NB4 (cell line): Measurements from ENCODE around the gene PTGIS.

Source experiments
- CTCF ChIP-seq: IDR thresholded peaks from one replicate; pipeline ENCODE4 v1.5.1; 2012; ENCODE audit warnings: low read depth, low read length
- MAX ChIP-seq: IDR thresholded peaks from 2 replicates; pipeline ENCODE4 v1.6.1; 2011; ENCODE audit warnings: low read depth, low read length

- no peak for TF ChIP-seq MAX
- TF ChIP-seq CTCF, result no peak
These were observed 101.6 kb downstream of the PTGIS start for GRCh38 chr20:49466114-49466912.
